Kidney epithelial cell (primary cell): ENCODE data around the gene FCN2. TPM values are rescaled to one million over a fixed set of nuclear protein-coding genes. Genes with fewer than 3 reads are reported as not detected.

Source experiments
- DNase-seq: peaks from one replicate; pipeline ENCODE4 v3.0.0-alpha.2; 2010; ENCODE audit warnings: low read depth
- H3K27me3 ChIP-seq: 2 replicates; pipeline ENCODE4 v1.6.0; 2011; ENCODE audit warnings: low read length; ENCODE audit not compliant: control insufficient read depth, insufficient read depth
- H3K36me3 ChIP-seq: 2 replicates; pipeline ENCODE4 v1.5.1; 2011; ENCODE audit warnings: low read length; ENCODE audit not compliant: control insufficient read depth, insufficient read depth
- H3K4me3 ChIP-seq: 2 replicates; pipeline ENCODE4 v1.5.1; 2011; ENCODE audit warnings: low read depth, mild to moderate bottlenecking, control low read depth, low read length
- CTCF ChIP-seq: IDR thresholded peaks from 2 replicates; pipeline ENCODE4 v1.5.1; 2011; ENCODE audit warnings: mild to moderate bottlenecking, moderate library complexity, low read length, control low read depth, inconsistent platforms; ENCODE audit not compliant: insufficient read depth, poor library complexity, severe bottlenecking
- total RNA-seq: library from RNA; depleted of rRNA; stranded (reverse); fragments of >200 nt; gene quantifications from 2 replicates; pipeline ENCODE4 v1.2.3, GENCODE V29; 2015

The FCN2 gene
- total RNA-seq, 1 donor from 2014 or later = not detected

GRCh38 chr9:134890155-134890495 lies 9.5 kb downstream of the FCN2 start:
- H3K4me3 ChIP-seq = no peak overlapping the region
- no peaks in the 10 kb centered on the region for H3K27me3 ChIP-seq
- no peaks in the 10 kb centered on the region for H3K36me3 ChIP-seq
- DNase-seq = no peak
- no peak for TF ChIP-seq CTCF

- Histone ChIP-seq H3K4me3 (no peak overlapping the region), H3K36me3 (no peaks in the 10 kb centered on the region), H3K27me3 (no peaks in the 10 kb centered on the region)
- no peak for DNase-seq
- no peak for TF ChIP-seq CTCF
These were observed 10.4 kb downstream of the FCN2 start for GRCh38 chr9:134891053-134891452.

DNA sequence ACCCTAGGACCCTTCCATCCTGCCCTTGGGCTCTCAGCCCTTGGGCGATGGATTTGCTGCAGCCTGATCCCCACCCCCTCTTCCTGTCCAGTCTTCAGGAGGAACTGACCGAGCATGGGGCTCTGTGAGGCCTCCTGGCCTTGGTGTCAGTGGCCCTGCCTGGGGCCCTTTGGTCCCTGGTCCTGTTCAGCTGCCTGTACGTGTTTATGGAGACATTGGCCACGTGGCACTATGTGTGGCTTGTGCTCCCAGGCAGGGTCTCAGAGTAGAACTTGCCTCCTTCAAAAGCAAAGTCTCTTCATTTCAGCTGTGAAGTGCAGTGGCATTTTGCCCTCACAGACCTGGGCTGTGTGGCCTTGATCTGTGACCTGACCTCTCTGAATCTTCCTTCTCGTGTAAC lies 11.1 kb downstream of the FCN2 start:
- H3K27me3 ChIP-seq = no peaks in the 10 kb centered on the region
- no peak for DNase-seq
- TF ChIP-seq CTCF = no peak
- no peak overlapping the region for H3K4me3 ChIP-seq
- no peaks in the 10 kb centered on the region for H3K36me3 ChIP-seq

- TF ChIP-seq CTCF = no peak
- Histone ChIP-seq H3K27me3 (no peaks in the 10 kb centered on the region), H3K4me3 (no peak overlapping the region), H3K36me3 (no peaks in the 10 kb centered on the region)
- DNase-seq = no peak
These were observed 11.6 kb downstream of the FCN2 start for GRCh38 chr9:134892221-134892620.

DNA sequence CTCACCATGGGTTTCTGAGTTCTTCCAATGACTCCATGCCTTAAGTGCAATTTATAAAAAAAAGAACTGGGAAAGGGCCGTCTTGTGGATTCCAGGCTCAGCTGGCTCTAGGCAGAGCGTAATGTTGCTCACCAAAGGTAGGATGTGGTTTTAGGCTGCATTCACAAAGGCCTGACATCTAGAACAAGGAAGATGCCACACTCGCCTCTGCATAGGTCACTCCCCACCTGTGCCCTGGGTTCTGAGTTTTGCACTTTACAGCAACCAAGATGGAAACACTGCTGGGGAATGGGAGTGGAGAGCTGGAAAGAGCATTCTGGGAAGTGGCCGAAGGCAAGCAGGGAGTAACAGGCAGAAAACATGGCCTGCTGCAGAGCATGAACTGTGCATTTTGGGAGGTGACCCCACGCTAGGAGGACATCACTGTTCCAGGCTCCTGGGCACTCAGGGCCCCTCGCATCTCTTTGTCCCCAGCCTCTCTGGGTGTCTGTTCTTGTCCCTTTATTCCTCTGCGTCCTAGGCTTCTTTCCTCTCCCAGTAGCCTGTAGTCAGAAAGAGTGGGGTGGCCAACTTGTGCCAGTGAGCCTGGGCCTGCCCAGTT lies 12.3 kb downstream of the FCN2 start:
- Histone ChIP-seq H3K36me3 (no peaks in the 10 kb centered on the region), H3K4me3 (no peak overlapping the region), H3K27me3 (no peaks in the 10 kb centered on the region)
- TF ChIP-seq CTCF = no peak
- no peak for DNase-seq

- Histone ChIP-seq H3K4me3 (no peak overlapping the region), H3K36me3 (no peaks in the 10 kb centered on the region), H3K27me3 (no peaks in the 10 kb centered on the region)
- no peak for TF ChIP-seq CTCF
- DNase-seq = no peak
These were observed 13.7 kb downstream of the FCN2 start for GRCh38 chr9:134894136-134894860.
